CD4-positive, alpha-beta T cell treated with Interferon alpha-2 for 1 hour (primary cell): Measurements from ENCODE around the gene CTNNB1.

Experiments used
- DNase-seq, 2 donors: peaks; one replicate each; pipeline ENCODE4 v3.0.0-alpha.2; 2020 to 2022

CTNNB1 gene

GRCh38 chr3:41193794-41194539 is 5.3 kb upstream of the CTNNB1 start:
- DNase-seq: no peak

GRCh38 chr3:41194701-41195100 is 4.6 kb upstream of the CTNNB1 start:
- DNase-seq: no peak

- no peak for DNase-seq
These were observed 3.4 kb upstream of the CTNNB1 start for GRCh38 chr3:41195946-41196345.

GRCh38 chr3:41196499-41197410 is 2.5 kb upstream of the CTNNB1 start:
- no peak for DNase-seq

GRCh38 chr3:41198046-41198445 is 1.3 kb upstream of the CTNNB1 start:
- DNase-seq: no peak

- DNase-seq: peak in 1 of 2 donors; percentile 5
These were observed 779 bp upstream of the CTNNB1 start for GRCh38 chr3:41198526-41198925.

- peak; percentile 38 to 51 for DNase-seq
These were observed 762 bp downstream of the CTNNB1 start for GRCh38 chr3:41199866-41200668.

GRCh38 chr3:41200669-41201021 is 1.3 kb downstream of the CTNNB1 start:
- peak; percentile 15 to 35 for DNase-seq

GRCh38 chr3:41202075-41202833 is 2.9 kb downstream of the CTNNB1 start:
- no peak for DNase-seq

- DNase-seq: no peak
These were observed 3.6 kb downstream of the CTNNB1 start for GRCh38 chr3:41202834-41203345.

GRCh38 chr3:41204369-41204768 is 5.1 kb downstream of the CTNNB1 start:
- DNase-seq: no peak

- no peak for DNase-seq
These were observed 6.3 kb downstream of the CTNNB1 start for GRCh38 chr3:41205591-41205990.

GRCh38 chr3:41207355-41207754 is 8.1 kb downstream of the CTNNB1 start:
- DNase-seq: no peak

GRCh38 chr3:41208507-41209220 is 9.4 kb downstream of the CTNNB1 start:
- DNase-seq: no peak

GRCh38 chr3:41209646-41210045 is 10.3 kb downstream of the CTNNB1 start:
- DNase-seq: no peak

GRCh38 chr3:41210966-41211365 is 11.7 kb downstream of the CTNNB1 start:
- DNase-seq: no peak

GRCh38 chr3:41212088-41212487 is 12.8 kb downstream of the CTNNB1 start:
- no peak for DNase-seq

GRCh38 chr3:41213588-41213987 is 14.3 kb downstream of the CTNNB1 start:
- DNase-seq: no peak

GRCh38 chr3:41216422-41216821 is 17.1 kb downstream of the CTNNB1 start:
- DNase-seq: no peak

GRCh38 chr3:41216993-41217392 is 17.7 kb downstream of the CTNNB1 start:
- no peak for DNase-seq

GRCh38 chr3:41219424-41219823 is 20.1 kb downstream of the CTNNB1 start:
- no peak for DNase-seq
